OCI-LY3 (cell line): ENCODE data around the gene PODXL.

ENCODE experiments used
- H2AFZ ChIP-seq: fragments of 200-600, 300-600 bp; shearing (Covaris generic); 2 replicates; pipeline ENCODE4 v1.6.0; 2014; ENCODE audit warnings: antibody characterized with exemption, low read depth, low read length
- H3K27ac ChIP-seq: fragments of 200-600, 300-600 bp; sonication (generic); 2 replicates; pipeline ENCODE4 v1.5.1; 2014; ENCODE audit warnings: mild to moderate bottlenecking, low read length, moderate library complexity, mixed read lengths
- H3K27me3 ChIP-seq: fragments of 200-600, 300-600 bp; sonication (generic); 2 replicates; pipeline ENCODE4 v1.6.1; 2014; ENCODE audit warnings: low read depth, low read length, mixed read lengths
- H3K36me3 ChIP-seq: fragments of 200-600, 300-600 bp; sonication (generic); replicated peaks from 2 replicates; pipeline ENCODE3; 2014; ENCODE audit warnings: low read depth, low read length, mixed read lengths
- H3K4me1 ChIP-seq: fragments of 300-600, 200-600 bp; sonication (generic); 2 replicates; pipeline ENCODE4 v1.6.1; 2014; ENCODE audit warnings: low read length, mixed read lengths
- H3K4me2 ChIP-seq: fragments of 200-600, 300-600 bp; sonication (generic); 2 replicates; pipeline ENCODE4 v1.6.1; 2014; ENCODE audit warnings: low read length, mixed read lengths
- H3K4me3 ChIP-seq: fragments of 300-600, 200-600 bp; sonication (generic); 2 replicates; pipeline ENCODE4 v1.5.1; 2014; ENCODE audit warnings: antibody characterized with exemption, mild to moderate bottlenecking, low read length, moderate library complexity
- H3K79me2 ChIP-seq: fragments of 300-600, 200-600 bp; shearing (Covaris generic); 2 replicates; pipeline ENCODE4 v1.6.1; 2014; ENCODE audit warnings: mild to moderate bottlenecking, low read length, mixed read lengths
- H3K9ac ChIP-seq: fragments of 300-600, 200-600 bp; shearing (Covaris generic); 2 replicates; pipeline ENCODE4 v1.6.0; 2014; ENCODE audit warnings: mild to moderate bottlenecking, low read length, moderate library complexity
- H3K9me3 ChIP-seq: fragments of 200-600, 300-600 bp; shearing (Covaris generic); 2 replicates; pipeline ENCODE4 v1.6.1; 2014; ENCODE audit warnings: low read length, mixed read lengths; ENCODE audit not compliant: insufficient read depth
- H4K20me1 ChIP-seq: fragments of 200-600, 300-600 bp; sonication (generic); 2 replicates; pipeline ENCODE4 v1.6.1; 2016; ENCODE audit warnings: low read length, mixed read lengths; ENCODE audit not compliant: insufficient read depth
- EZH2phosphoT487 ChIP-seq: fragments of 200-600 bp; shearing (Covaris generic); IDR thresholded peaks from 2 replicates; pipeline ENCODE4 v1.6.1; 2018; ENCODE audit warnings: antibody characterized with exemption, mixed run types, low read depth
- TF ChIP-seq, protein P1 (sequence below): fragments of 200-600, 300-600 bp; sonication (generic); IDR thresholded peaks from 2 replicates; pipeline ENCODE4 v1.5.1; 2014; ENCODE audit warnings: antibody characterized with exemption, low read length, low read depth

PODXL gene

DNA sequence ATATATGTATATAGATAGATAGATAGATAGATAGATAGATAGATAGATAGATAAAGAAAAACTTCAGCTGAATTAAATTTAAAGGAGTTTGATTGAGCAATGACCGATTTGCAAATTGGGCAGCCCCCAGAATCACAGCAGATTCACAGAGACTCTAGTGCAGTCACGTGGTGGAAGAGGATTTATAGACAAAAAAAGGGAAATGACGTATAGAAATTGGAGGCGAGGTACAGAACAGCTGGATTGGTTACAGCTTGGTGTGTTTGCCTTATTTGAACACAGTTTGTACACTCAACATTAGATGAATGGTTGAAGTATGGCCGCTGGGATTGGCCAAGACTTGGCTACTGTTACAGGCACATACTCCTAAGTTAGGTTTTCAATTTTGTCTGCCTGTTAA is 8.2 kb upstream of the PODXL start:
- H3K27ac ChIP-seq: no peak overlapping the region
- H3K27me3 ChIP-seq: no peaks in the 10 kb centered on the region; the same call in 1 of the 2 replicates
- no peaks in the 10 kb centered on the region for H3K9me3 ChIP-seq
- no peaks in the 10 kb centered on the region for H4K20me1 ChIP-seq
- TF ChIP-seq, protein P1, sequence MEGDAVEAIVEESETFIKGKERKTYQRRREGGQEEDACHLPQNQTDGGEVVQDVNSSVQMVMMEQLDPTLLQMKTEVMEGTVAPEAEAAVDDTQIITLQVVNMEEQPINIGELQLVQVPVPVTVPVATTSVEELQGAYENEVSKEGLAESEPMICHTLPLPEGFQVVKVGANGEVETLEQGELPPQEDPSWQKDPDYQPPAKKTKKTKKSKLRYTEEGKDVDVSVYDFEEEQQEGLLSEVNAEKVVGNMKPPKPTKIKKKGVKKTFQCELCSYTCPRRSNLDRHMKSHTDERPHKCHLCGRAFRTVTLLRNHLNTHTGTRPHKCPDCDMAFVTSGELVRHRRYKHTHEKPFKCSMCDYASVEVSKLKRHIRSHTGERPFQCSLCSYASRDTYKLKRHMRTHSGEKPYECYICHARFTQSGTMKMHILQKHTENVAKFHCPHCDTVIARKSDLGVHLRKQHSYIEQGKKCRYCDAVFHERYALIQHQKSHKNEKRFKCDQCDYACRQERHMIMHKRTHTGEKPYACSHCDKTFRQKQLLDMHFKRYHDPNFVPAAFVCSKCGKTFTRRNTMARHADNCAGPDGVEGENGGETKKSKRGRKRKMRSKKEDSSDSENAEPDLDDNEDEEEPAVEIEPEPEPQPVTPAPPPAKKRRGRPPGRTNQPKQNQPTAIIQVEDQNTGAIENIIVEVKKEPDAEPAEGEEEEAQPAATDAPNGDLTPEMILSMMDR: no peak
- TF ChIP-seq EZH2phosphoT487: no peak
- no peak overlapping the region for H2AFZ ChIP-seq
- no peaks in the 10 kb centered on the region for H3K36me3 ChIP-seq
- no peak overlapping the region for H3K9ac ChIP-seq
- H3K79me2 ChIP-seq: no peaks in the 10 kb centered on the region
- no peak overlapping the region for H3K4me3 ChIP-seq
- no peaks in the 10 kb centered on the region for H3K4me1 ChIP-seq
- no peak overlapping the region for H3K4me2 ChIP-seq

DNA sequence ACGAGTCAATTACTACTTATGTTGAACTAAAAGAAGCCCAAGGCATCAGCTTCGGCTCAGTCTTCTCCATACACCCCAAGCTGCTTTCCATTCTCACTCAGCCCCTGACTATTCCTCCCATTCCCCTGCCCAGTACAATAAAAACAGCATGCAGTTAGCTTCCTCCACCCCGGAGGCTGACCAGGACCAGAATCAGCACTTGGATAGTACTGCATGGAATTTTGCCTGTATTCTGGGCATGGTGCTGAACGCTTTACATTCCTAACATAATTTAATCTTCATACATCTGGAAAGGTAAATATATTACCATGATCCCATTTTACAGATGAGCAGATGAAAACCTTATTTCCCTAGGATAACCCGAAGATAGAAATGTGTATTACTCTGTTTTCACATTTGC is 7.5 kb upstream of the PODXL start:
- TF ChIP-seq, protein P1: no peak
- TF ChIP-seq EZH2phosphoT487: no peak
- Histone ChIP-seq H4K20me1 (no peaks in the 10 kb centered on the region), H3K79me2 (no peaks in the 10 kb centered on the region), H3K9me3 (no peaks in the 10 kb centered on the region), H3K9ac (no peak overlapping the region), H3K4me1 (no peaks in the 10 kb centered on the region), H3K36me3 (no peaks in the 10 kb centered on the region), H3K27ac (no peak overlapping the region), H3K4me3 (no peak overlapping the region), H2AFZ (no peak overlapping the region), H3K27me3 (no peaks in the 10 kb centered on the region; the same call in 1 of the 2 replicates), H3K4me2 (no peak overlapping the region)

DNA sequence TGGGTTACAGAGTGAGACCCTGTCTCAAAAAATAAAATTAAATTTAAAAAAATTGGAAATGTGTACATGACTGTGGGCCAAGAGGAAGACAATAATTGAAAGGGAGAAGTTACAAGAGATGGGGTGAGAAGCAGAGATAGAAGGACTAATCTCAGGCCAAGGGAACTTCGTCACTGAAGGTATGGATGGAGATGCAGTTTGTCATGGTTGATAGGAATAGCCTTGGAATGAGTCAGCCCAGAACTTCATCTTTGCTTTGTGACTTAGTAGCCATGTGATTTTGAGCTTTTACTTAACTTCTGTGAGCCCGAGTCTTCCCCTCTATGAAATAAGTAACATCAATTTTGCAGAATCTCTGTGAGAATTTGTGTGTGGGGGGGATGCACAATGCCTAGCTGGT is 6.5 kb upstream of the PODXL start:
- TF ChIP-seq, protein P1: no peak
- TF ChIP-seq EZH2phosphoT487: no peak
- no peak overlapping the region for H3K27ac ChIP-seq
- no peaks in the 10 kb centered on the region for H3K79me2 ChIP-seq
- H3K9me3 ChIP-seq: no peaks in the 10 kb centered on the region
- no peaks in the 10 kb centered on the region for H3K4me1 ChIP-seq
- no peak overlapping the region for H3K4me3 ChIP-seq
- H3K9ac ChIP-seq: no peak overlapping the region
- no peak overlapping the region for H3K4me2 ChIP-seq
- H4K20me1 ChIP-seq: no peaks in the 10 kb centered on the region
- H3K27me3 ChIP-seq: peaks cover 5% of the 10 kb centered on the region
- H3K36me3 ChIP-seq: no peaks in the 10 kb centered on the region
- no peak overlapping the region for H2AFZ ChIP-seq

DNA sequence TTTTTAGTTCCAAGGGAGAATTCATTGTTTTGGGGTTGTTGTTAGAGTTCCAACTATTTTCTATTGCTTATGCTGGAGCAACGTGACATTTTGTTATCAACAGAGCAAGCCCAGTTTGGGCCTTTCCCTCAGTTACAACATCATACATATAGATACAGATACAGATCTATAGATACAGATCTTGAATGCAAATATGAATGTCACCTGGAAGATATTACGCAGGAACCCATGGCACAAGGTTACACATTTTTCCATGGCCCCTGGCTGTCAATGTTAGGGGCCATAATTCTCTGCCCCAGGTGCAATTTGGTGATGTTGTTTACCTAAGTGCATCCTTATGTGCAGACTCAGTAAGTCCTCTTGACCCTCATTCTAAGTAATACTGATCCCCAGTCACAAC is 3.6 kb upstream of the PODXL start:
- peaks cover 11% of the 10 kb centered on the region for H3K4me1 ChIP-seq
- no peaks in the 10 kb centered on the region for H3K36me3 ChIP-seq
- H3K4me3 ChIP-seq: no peak overlapping the region
- no peak overlapping the region for H3K9ac ChIP-seq
- H4K20me1 ChIP-seq: peaks cover 4% of the 10 kb centered on the region; the same call in 1 of the 2 replicates
- H3K79me2 ChIP-seq: no peaks in the 10 kb centered on the region
- no peak overlapping the region for H3K4me2 ChIP-seq
- no peak overlapping the region for H2AFZ ChIP-seq
- H3K27ac ChIP-seq: no peak overlapping the region
- H3K27me3 ChIP-seq: peaks cover 29% of the 10 kb centered on the region
- no peak for TF ChIP-seq EZH2phosphoT487
- TF ChIP-seq, protein P1: no peak
- H3K9me3 ChIP-seq: no peaks in the 10 kb centered on the region
